Neural cell (in vitro differentiated cells): ENCODE measurements around the gene PTPRK. TPM values are rescaled to one million over a fixed set of nuclear protein-coding genes. Genes with fewer than 3 reads are reported as not detected.

Source experiments
- H2AFZ ChIP-seq: fragments of 200-600, 300-800 bp; sonication (generic), shearing (Covaris generic); 2 replicates; pipeline ENCODE4 v1.6.0; 2014; ENCODE audit warnings: low read depth, mild to moderate bottlenecking, antibody characterized with exemption, low read length, moderate library complexity
- H3F3A ChIP-seq: fragments of 200-600 bp; shearing (Covaris generic); 2 replicates; pipeline ENCODE4 v1.6.1; 2016; ENCODE audit warnings: mild to moderate bottlenecking, moderate library complexity, mixed read lengths, antibody characterized with exemption, low read length; ENCODE audit not compliant: insufficient read depth, poor library complexity, severe bottlenecking
- H3K27ac ChIP-seq: fragments of 200-600, 300-800 bp; sonication (generic), shearing (Covaris generic); 2 replicates; pipeline ENCODE4 v1.5.1; 2014; ENCODE audit warnings: mild to moderate bottlenecking, low read length, moderate library complexity
- H3K27me3 ChIP-seq: fragments of 300-800, 200-600 bp; sonication (generic), shearing (Covaris generic); 2 replicates; pipeline ENCODE4 v1.6.0; 2014; ENCODE audit warnings: mild to moderate bottlenecking, low read depth, low read length, moderate library complexity; ENCODE audit not compliant: insufficient read depth
- H3K36me3 ChIP-seq: fragments of 300-800, 200-600 bp; sonication (generic), shearing (Covaris generic); 2 replicates; pipeline ENCODE4 v1.5.1; 2014; ENCODE audit warnings: mild to moderate bottlenecking, antibody characterized with exemption, low read length, moderate library complexity; ENCODE audit not compliant: insufficient read depth
- H3K4me2 ChIP-seq: fragments of 300-800, 200-600 bp; sonication (generic), shearing (Covaris generic); 2 replicates; pipeline ENCODE4 v1.6.0; 2014; ENCODE audit warnings: mild to moderate bottlenecking, low read length
- H3K4me3 ChIP-seq: fragments of 300-800, 200-600 bp; sonication (generic), shearing (Covaris generic); 2 replicates; pipeline ENCODE4 v1.5.1; 2014; ENCODE audit warnings: mild to moderate bottlenecking, low read length, moderate library complexity
- H3K79me2 ChIP-seq: fragments of 200-600 bp; shearing (Covaris generic); replicated peaks from 2 replicates; pipeline ENCODE4 v1.6.0; 2014; ENCODE audit warnings: mild to moderate bottlenecking, low read length, moderate library complexity; ENCODE audit not compliant: insufficient read depth
- H3K9ac ChIP-seq: fragments of 300-800, 200-600 bp; sonication (generic), shearing (Covaris generic); 2 replicates; pipeline ENCODE4 v1.6.1; 2016; ENCODE audit warnings: mild to moderate bottlenecking, low read length, mixed read lengths
- H3K9me2 ChIP-seq: fragments of 200-600 bp; shearing (Covaris generic); 2 replicates; pipeline ENCODE4 v1.6.1; 2016; ENCODE audit warnings: mild to moderate bottlenecking, low read length, mixed read lengths; ENCODE audit not compliant: insufficient read depth
- H3K9me3 ChIP-seq: fragments of 200-600, 300-800 bp; sonication (generic), shearing (Covaris generic); 2 replicates; pipeline ENCODE4 v1.6.1; 2016; ENCODE audit warnings: mild to moderate bottlenecking, mixed run types, low read length, moderate library complexity, mixed read lengths
- H4K20me1 ChIP-seq: fragments of 200-600 bp; shearing (Covaris generic); 2 replicates; pipeline ENCODE4 v1.6.1; 2016; ENCODE audit warnings: mild to moderate bottlenecking, mixed run types; ENCODE audit not compliant: insufficient read depth
- CTCF ChIP-seq: fragments of 450-650 bp; IDR thresholded peaks from 2 replicates; pipeline ENCODE4 v1.5.1; 2014; ENCODE audit warnings: antibody characterized with exemption, mild to moderate bottlenecking, moderate library complexity; ENCODE audit not compliant: poor library complexity, severe bottlenecking
- EP300 ChIP-seq: fragments of 450-650 bp; conservative IDR thresholded peaks from 2 replicates; pipeline ENCODE4 v1.6.1; 2014; ENCODE audit warnings: antibody characterized with exemption, mild to moderate bottlenecking, moderate library complexity; ENCODE audit not compliant: poor library complexity, severe bottlenecking
- EZH2 ChIP-seq: fragments of 200-600, 300-800 bp; shearing (Covaris generic), sonication (generic); IDR thresholded peaks from 2 replicates; pipeline ENCODE4 v1.6.1; 2014; ENCODE audit warnings: antibody characterized with exemption, low read length, borderline replicate concordance, mild to moderate bottlenecking; ENCODE audit not compliant: insufficient read depth, poor library complexity, severe bottlenecking
- MXI1 ChIP-seq: fragments of 450-650 bp; conservative IDR thresholded peaks from 2 replicates; pipeline ENCODE4 v1.6.1; 2014; ENCODE audit warnings: antibody characterized with exemption, mild to moderate bottlenecking; ENCODE audit not compliant: poor library complexity, severe bottlenecking
- RAD21 ChIP-seq: fragments of 450-650 bp; conservative IDR thresholded peaks from 2 replicates; pipeline ENCODE4 v1.6.1; 2014; ENCODE audit warnings: antibody characterized with exemption, mild to moderate bottlenecking, moderate library complexity
- SMC3 ChIP-seq: fragments of 450-650 bp; conservative IDR thresholded peaks from 2 replicates; pipeline ENCODE4 v1.6.1; 2014; ENCODE audit warnings: antibody characterized with exemption, mild to moderate bottlenecking, moderate library complexity; ENCODE audit not compliant: poor library complexity
- TAF1 ChIP-seq: IDR thresholded peaks from 2 replicates; pipeline ENCODE4 v1.6.1; 2012; ENCODE audit warnings: low read depth
- polyA plus RNA-seq: library from polyadenylated mRNA; depleted of rRNA; stranded (reverse); fragments of >200 nt; gene quantifications from 2 replicates; pipeline ENCODE4 v1.2.3, GENCODE V29; 2014
- TF ChIP-seq, protein P1 (sequence below): IDR thresholded peaks from 2 replicates; pipeline ENCODE4 v1.6.1; 2012; ENCODE audit warnings: borderline replicate concordance

PTPRK gene
- polyA plus RNA-seq, 1 donor from 2014 or later, result 10.4 TPM

DNA sequence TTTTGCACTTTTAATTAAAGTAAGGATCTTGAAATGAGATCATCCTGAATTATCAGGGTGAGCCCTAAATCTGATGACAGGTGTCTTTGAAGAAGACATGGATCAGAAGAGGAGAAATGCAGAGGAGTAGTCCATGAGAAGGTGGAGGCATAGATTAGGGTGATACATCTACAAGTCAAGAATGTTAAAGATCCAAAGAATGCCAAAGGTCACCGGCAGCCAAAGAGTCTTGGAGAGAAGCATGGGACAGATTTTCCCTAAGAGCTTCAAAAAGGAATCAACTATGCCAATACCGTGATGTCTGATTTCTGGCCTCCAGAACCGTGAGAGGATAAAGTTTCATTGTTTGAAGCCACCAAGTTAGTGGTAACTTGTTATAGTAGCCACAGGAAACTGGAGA, 560.5 kb downstream of the PTPRK start:
- H3K27ac ChIP-seq, result no peak overlapping the region
- H3K79me2 ChIP-seq, result no peaks in the 10 kb centered on the region
- no peak overlapping the region for H3K4me3 ChIP-seq
- no peaks in the 10 kb centered on the region for H3K9me3 ChIP-seq
- H3K9ac ChIP-seq, result no peak overlapping the region
- H3K36me3 ChIP-seq, result no peaks in the 10 kb centered on the region
- H3K4me2 ChIP-seq, result no peak overlapping the region
- no peaks in the 10 kb centered on the region for H4K20me1 ChIP-seq
- H2AFZ ChIP-seq, result no peak overlapping the region
- no peaks in the 10 kb centered on the region for H3K9me2 ChIP-seq
- H3K27me3 ChIP-seq, result no peaks in the 10 kb centered on the region
- TF ChIP-seq SMC3 (no peak), CTCF (no peak), TAF1 (no peak), EP300 (no peak), RAD21 (no peak), MXI1 (no peak), EZH2 (no peak)
- TF ChIP-seq, protein P1, sequence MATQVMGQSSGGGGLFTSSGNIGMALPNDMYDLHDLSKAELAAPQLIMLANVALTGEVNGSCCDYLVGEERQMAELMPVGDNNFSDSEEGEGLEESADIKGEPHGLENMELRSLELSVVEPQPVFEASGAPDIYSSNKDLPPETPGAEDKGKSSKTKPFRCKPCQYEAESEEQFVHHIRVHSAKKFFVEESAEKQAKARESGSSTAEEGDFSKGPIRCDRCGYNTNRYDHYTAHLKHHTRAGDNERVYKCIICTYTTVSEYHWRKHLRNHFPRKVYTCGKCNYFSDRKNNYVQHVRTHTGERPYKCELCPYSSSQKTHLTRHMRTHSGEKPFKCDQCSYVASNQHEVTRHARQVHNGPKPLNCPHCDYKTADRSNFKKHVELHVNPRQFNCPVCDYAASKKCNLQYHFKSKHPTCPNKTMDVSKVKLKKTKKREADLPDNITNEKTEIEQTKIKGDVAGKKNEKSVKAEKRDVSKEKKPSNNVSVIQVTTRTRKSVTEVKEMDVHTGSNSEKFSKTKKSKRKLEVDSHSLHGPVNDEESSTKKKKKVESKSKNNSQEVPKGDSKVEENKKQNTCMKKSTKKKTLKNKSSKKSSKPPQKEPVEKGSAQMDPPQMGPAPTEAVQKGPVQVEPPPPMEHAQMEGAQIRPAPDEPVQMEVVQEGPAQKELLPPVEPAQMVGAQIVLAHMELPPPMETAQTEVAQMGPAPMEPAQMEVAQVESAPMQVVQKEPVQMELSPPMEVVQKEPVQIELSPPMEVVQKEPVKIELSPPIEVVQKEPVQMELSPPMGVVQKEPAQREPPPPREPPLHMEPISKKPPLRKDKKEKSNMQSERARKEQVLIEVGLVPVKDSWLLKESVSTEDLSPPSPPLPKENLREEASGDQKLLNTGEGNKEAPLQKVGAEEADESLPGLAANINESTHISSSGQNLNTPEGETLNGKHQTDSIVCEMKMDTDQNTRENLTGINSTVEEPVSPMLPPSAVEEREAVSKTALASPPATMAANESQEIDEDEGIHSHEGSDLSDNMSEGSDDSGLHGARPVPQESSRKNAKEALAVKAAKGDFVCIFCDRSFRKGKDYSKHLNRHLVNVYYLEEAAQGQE, result no peak
- no peaks in the 10 kb centered on the region for H3F3A ChIP-seq

DNA sequence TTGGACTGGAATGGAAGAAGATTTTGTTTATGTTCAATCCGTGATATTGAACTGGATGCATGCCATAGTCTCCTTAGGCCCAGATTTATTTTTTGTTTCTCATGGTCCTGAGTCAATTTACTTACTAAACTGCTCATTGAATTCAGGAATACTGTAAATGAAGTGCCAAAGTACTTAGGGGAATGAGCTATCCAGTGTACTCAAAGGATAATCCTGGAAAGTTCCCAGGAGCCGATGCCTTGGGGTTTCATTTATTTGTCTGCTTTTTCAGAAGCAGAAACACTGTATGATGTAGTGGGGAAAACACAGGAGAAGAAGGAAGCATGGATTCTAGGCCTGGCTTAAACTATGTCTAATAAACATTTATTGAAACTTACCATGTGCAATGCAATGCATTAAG, 563.4 kb downstream of the PTPRK start:
- Histone ChIP-seq H3K4me3 (no peak overlapping the region), H3K9ac (no peak overlapping the region), H3F3A (no peaks in the 10 kb centered on the region), H3K9me2 (no peaks in the 10 kb centered on the region), H3K79me2 (no peaks in the 10 kb centered on the region), H3K4me2 (no peak overlapping the region), H3K27ac (no peak overlapping the region), H3K27me3 (no peaks in the 10 kb centered on the region), H2AFZ (no peak overlapping the region), H4K20me1 (no peaks in the 10 kb centered on the region), H3K9me3 (no peaks in the 10 kb centered on the region), H3K36me3 (no peaks in the 10 kb centered on the region)
- TF ChIP-seq, protein P1, result no peak
- TF ChIP-seq EZH2 (no peak), EP300 (no peak), TAF1 (no peak)
